ENCODE data around the gene NEGR1. TPM values are rescaled to one million over a fixed set of nuclear protein-coding genes. Genes with fewer than 3 reads are reported as not detected.

Gene NEGR1
- total RNA-seq, 1 experiment from 2014 or later, result 0.44 TPM

DNA sequence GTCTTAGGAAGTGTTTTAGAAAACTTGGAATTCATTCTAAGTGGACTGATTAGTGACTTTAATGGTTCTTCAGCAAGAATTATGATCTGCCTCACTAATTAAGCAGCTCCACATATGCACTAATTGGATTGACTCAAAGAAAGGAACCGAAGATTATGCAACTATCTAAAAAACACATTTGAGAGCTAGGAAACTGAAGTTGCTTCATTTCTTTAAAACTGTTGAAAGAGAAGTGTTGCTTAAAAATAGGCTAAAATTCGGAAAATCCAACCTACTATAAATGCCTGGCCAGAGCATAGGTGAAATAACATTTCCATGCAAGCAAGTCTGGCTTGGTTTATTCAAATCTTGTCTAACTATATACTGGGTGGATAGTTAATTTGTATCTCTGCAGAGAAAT, 698.6 kb downstream of the NEGR1 start:
- no TSS peak for BruUV-seq (replicated peaks)
- Histone ChIP-seq H3K4me1 (replicated peaks; ENCODE audit: insufficient read depth) (no peaks in the 10 kb centered on the region), H3K9me3 (ENCODE audit: insufficient read depth, low read depth) (no peaks in the 10 kb centered on the region), H3K4me2 (no peak overlapping the region), H3F3A (ENCODE audit: insufficient read depth, low read depth) (no peaks in the 10 kb centered on the region), H3K4me3 (no peak overlapping the region), H3K9me2 (ENCODE audit: insufficient read depth) (no peaks in the 10 kb centered on the region), H3K36me3 (ENCODE audit: low read depth) (no peaks in the 10 kb centered on the region), H4K20me1 (ENCODE audit: insufficient read depth) (no peaks in the 10 kb centered on the region), H3K27me3 (ENCODE audit: insufficient read depth, low read depth) (no peaks in the 10 kb centered on the region), H3K79me2 (ENCODE audit: low read depth) (no peaks in the 10 kb centered on the region), H3K27ac (no peak overlapping the region), H2AFZ (no peak overlapping the region)
- ChIA-PET POLR2A (ENCODE audit: unreplicated experiment) (no interaction called here), CTCF (no interaction called here)
- intact Hi-C loops (cut with micrococcal nuclease; ENCODE audit: unreplicated experiment), result no loop called here
- no peak for DNase-seq
- no peak for TF ChIP-seq EZH2 (IDR thresholded peaks at IDR 0.05; ENCODE audit: low read depth)
- TF ChIP-seq, protein P1, sequence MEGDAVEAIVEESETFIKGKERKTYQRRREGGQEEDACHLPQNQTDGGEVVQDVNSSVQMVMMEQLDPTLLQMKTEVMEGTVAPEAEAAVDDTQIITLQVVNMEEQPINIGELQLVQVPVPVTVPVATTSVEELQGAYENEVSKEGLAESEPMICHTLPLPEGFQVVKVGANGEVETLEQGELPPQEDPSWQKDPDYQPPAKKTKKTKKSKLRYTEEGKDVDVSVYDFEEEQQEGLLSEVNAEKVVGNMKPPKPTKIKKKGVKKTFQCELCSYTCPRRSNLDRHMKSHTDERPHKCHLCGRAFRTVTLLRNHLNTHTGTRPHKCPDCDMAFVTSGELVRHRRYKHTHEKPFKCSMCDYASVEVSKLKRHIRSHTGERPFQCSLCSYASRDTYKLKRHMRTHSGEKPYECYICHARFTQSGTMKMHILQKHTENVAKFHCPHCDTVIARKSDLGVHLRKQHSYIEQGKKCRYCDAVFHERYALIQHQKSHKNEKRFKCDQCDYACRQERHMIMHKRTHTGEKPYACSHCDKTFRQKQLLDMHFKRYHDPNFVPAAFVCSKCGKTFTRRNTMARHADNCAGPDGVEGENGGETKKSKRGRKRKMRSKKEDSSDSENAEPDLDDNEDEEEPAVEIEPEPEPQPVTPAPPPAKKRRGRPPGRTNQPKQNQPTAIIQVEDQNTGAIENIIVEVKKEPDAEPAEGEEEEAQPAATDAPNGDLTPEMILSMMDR (conservative IDR thresholded peaks at IDR 0.05), result no peak

DNA sequence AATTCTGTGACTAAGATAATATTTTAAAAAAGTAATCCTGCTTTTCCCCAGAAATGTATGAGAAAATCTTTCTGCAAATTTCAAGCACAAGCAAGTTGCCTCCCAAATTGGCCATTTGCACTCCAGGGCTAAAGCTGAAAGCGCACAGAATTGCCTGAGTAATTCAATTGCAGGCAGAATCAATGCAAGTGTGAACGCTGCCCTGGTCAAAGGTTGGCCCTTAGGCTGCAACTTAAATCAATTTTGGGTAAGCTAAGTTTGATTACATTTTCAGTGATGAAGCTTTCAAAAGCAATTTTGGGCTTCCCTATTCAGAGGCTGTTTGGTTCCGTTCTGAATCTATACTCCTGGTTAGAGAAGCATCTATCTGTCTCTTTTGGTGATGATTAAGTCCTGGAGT, 699.7 kb downstream of the NEGR1 start:
- intact Hi-C loops (cut with micrococcal nuclease; ENCODE audit: unreplicated experiment), result no loop called here
- CTCF ChIA-PET, result no interaction called here
- Histone ChIP-seq H3K79me2 (ENCODE audit: low read depth) (no peaks in the 10 kb centered on the region), H4K20me1 (ENCODE audit: insufficient read depth) (no peaks in the 10 kb centered on the region), H3K27ac (no peak overlapping the region), H3K4me2 (no peak overlapping the region), H3F3A (ENCODE audit: insufficient read depth, low read depth) (no peaks in the 10 kb centered on the region), H3K36me3 (ENCODE audit: low read depth) (no peaks in the 10 kb centered on the region), H3K4me3 (no peak overlapping the region), H3K9me2 (ENCODE audit: insufficient read depth) (no peaks in the 10 kb centered on the region), H2AFZ (no peak overlapping the region), H3K9me3 (ENCODE audit: insufficient read depth, low read depth) (no peaks in the 10 kb centered on the region), H3K4me1 (replicated peaks; ENCODE audit: insufficient read depth) (no peaks in the 10 kb centered on the region), H3K27me3 (ENCODE audit: insufficient read depth, low read depth) (no peaks in the 10 kb centered on the region)
- POLR2A ChIA-PET (ENCODE audit: unreplicated experiment), result no interaction called here
- TF ChIP-seq EZH2 (IDR thresholded peaks at IDR 0.05; ENCODE audit: low read depth), result no peak
- TF ChIP-seq, protein P1 (conservative IDR thresholded peaks at IDR 0.05), result no peak
- no peak for DNase-seq
- no TSS peak for BruUV-seq (replicated peaks)

DNA sequence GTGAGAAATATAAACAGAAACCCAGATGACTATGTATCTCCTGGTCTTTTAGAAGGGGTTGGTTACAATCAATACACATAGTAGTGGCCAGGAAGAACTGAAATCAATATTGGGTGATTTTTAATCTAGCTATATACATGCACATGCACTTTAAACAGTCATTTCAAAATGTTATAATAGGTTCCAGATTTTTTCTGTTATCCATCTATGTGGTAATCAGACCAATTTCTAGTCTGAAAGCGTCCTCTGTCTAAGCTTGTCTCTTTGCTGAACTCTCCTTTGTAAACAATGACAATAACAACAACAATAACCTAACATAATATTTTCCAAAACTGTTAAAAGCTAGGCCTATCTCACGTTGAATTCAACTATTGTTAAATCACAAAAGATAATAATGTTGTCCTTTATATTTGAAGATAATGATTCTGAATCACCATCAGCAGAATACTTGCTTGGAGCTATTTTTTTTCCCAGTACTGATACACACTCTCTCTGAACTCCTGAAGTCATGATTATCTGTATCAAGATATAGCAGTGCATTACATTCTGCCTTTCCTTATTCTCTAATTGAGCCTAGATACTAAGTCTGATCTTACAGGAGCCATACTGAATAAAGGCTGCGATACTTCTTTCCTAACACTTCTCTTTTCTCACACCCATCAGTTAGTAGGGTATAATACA, 704.7 kb downstream of the NEGR1 start:
- no peak for TF ChIP-seq EZH2 (IDR thresholded peaks at IDR 0.05; ENCODE audit: low read depth)
- TF ChIP-seq, protein P1 (conservative IDR thresholded peaks at IDR 0.05), result no peak
- H4K20me1 ChIP-seq (ENCODE audit: insufficient read depth), result no peaks in the 10 kb centered on the region
- H3K4me3 ChIP-seq, result no peak overlapping the region
- H3F3A ChIP-seq (ENCODE audit: insufficient read depth, low read depth), result no peaks in the 10 kb centered on the region
- intact Hi-C loops (cut with micrococcal nuclease; ENCODE audit: unreplicated experiment), result no loop called here
- H3K4me1 ChIP-seq (replicated peaks; ENCODE audit: insufficient read depth), result no peaks in the 10 kb centered on the region
- POLR2A ChIA-PET (ENCODE audit: unreplicated experiment), result no interaction called here
- H3K27ac ChIP-seq, result no peak overlapping the region
- H2AFZ ChIP-seq, result no peak overlapping the region
- no peaks in the 10 kb centered on the region for H3K79me2 ChIP-seq (ENCODE audit: low read depth)
- H3K36me3 ChIP-seq (ENCODE audit: low read depth), result no peaks in the 10 kb centered on the region
- no peak overlapping the region for H3K4me2 ChIP-seq
- no TSS peak for BruUV-seq (replicated peaks)
- CTCF ChIA-PET, result no interaction called here
- no peaks in the 10 kb centered on the region for H3K9me2 ChIP-seq (ENCODE audit: insufficient read depth)
- H3K9me3 ChIP-seq (ENCODE audit: insufficient read depth, low read depth), result no peaks in the 10 kb centered on the region
- DNase-seq, result no peak
- no peaks in the 10 kb centered on the region for H3K27me3 ChIP-seq (ENCODE audit: insufficient read depth, low read depth)

Measured in PC-9 (cell line).